NOMO-1 treated with dmso at 0.1 percent for 144 hours (cell line): ENCODE results near the gene CHRDL1.
"Not testable (repeated sequence)": the region's sequence is repeated elsewhere in the genome, so short reads cannot be mapped to it uniquely, and the experiment has no call there.

Experiments
- DNase-seq: peaks from one replicate; lab custom pipeline; 2025; ENCODE audit not compliant: unreplicated experiment; lab: John Stamatoyannopoulos, UW

CHRDL1 gene

GRCh38 chrX:110667706-110668105 lies 127.9 kb downstream of the CHRDL1 start:
- DNase-seq: no peak

DNA sequence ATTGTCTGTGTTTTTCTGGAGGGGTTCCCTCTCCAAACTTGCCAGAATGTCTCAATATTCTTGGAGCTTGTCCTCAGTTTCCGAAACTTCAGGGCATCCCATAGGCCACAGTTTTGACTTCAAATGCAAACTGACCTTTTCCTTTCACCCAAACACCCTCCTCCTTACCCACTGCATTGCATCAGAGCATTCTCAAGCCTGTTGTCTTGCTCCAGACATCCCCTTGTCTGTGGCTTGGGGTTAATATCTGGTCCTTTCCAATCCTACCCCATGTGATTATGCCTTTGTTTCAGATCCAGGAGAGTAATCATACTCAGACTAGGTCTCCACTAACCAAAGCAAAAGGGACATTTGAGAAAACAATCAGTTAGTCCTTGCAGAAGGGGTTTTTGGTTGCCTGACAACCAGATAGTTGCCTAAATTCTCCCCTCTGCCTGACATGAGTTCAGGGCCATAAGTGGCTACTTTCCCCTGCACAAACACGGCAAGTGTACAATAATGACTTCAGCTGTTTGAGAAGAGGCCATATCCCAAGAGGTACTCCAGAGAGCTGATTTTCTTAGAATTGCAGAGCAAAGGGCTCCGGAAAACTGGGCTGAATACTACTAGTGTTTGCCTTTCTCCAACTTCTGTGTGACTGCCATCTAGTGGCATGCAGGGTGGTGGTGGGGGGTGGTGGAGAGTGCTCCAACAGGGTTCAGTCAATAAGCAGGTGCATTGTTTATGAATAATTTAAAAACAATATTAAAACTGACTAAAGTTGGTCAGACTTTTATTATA lies 130.2 kb downstream of the CHRDL1 start:
- DNase-seq: no peak

GRCh38 chrX:110657073-110657472 lies 138.5 kb downstream of the CHRDL1 start:
- DNase-seq: no peak

DNA sequence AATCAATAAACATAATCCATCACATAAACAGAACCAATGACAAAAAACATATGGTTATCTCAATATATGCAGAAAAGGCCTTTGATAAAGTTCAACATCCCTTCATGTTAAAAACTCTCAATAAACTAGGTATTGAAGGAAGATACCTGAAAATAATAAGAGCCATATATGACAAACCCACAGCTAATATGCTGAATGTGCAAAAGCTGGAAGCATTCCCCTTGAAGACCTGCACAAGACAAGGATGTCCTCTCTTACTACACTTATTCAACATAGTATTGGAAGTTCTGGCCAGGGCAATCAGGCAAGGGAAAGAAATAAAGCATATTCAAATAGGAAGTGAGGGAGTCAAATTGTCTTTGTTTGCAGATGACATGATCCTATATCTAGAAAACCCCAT lies 141.3 kb downstream of the CHRDL1 start:
- not testable (repeated sequence) for DNase-seq

DNA sequence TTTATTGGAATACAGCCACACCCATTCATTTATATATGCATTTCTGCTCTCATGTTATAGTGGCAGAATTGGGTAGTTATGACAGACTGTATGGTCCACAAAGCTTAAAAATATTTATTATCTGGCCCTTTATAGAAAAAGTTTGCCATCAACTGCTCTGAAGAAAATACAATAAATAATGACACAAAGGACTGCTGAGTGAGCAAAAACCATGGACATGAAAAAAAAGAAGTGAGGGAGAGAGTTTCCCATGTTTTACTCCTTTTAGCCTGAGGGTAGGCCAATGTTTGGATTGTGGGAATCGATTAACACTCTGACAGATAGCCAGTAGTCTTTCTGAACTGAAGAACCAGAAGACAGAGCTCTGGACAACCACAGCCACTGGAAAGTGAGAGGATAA lies 149.2 kb downstream of the CHRDL1 start:
- no peak for DNase-seq
